ENCODE measurements around the gene SLC24A3.

DNA sequence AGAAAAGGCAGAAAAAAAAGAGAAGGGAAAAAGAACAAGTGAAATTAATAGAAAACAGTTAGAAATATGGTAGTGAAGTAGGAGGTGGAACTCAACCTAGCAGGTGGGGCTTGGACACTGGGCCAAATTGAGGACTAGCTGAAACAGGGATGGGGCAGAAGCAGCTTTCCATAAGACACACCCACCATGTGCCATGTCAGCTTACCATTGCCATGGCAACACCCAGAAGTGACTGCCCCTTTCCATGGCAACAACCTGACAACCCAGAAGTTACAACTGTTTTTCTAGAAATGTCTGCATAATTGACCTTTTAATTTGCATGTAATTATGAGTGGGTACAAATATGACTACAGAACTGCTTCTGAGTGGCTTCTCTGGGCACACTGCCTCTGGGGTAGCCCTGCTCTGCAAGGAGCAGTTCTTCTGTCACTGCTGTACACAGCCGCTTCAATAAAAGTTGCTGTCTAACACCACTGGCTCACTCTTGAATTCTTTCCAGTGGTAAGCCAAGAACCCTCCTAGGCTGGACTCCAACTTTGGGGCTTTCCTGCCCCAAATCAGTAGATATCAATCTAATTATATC, 35.9 kb upstream of the SLC24A3 start:
- TF ChIP-seq, protein P1, sequence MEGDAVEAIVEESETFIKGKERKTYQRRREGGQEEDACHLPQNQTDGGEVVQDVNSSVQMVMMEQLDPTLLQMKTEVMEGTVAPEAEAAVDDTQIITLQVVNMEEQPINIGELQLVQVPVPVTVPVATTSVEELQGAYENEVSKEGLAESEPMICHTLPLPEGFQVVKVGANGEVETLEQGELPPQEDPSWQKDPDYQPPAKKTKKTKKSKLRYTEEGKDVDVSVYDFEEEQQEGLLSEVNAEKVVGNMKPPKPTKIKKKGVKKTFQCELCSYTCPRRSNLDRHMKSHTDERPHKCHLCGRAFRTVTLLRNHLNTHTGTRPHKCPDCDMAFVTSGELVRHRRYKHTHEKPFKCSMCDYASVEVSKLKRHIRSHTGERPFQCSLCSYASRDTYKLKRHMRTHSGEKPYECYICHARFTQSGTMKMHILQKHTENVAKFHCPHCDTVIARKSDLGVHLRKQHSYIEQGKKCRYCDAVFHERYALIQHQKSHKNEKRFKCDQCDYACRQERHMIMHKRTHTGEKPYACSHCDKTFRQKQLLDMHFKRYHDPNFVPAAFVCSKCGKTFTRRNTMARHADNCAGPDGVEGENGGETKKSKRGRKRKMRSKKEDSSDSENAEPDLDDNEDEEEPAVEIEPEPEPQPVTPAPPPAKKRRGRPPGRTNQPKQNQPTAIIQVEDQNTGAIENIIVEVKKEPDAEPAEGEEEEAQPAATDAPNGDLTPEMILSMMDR (conservative IDR thresholded peaks at IDR 0.05): no peak
- no peak for TF ChIP-seq EZH2 (IDR thresholded peaks at IDR 0.05; ENCODE audit: low read depth)

Data from PC-9 (cell line).